ENCODE measurements around the gene PLEKHO2. TPM values are rescaled to one million over a fixed set of nuclear protein-coding genes. Genes with fewer than 3 reads are reported as not detected.

The PLEKHO2 gene
- total and polyA plus RNA-seq, 2 of the 13 experiments (the other 11 are each of a cell fraction or from before 2014, with no cell fraction given) = 3.8 to 4.8 TPM

- no peak for TF ChIP-seq ZNF619 (CRISPR knock-in tag; IDR thresholded peaks at IDR 0.05)
- TF ChIP-seq ZNF800 (CRISPR knock-in tag; IDR thresholded peaks at IDR 0.05) = 0 out of 2 replicates have a peak, but pooled peaks have one; percentile 47
- 0 out of 2 replicates have a peak, but pooled peaks have one; percentile 30 for TF ChIP-seq ZNF335 (CRISPR knock-in tag; IDR thresholded peaks at IDR 0.05)
- 0 out of 2 replicates have a peak, but pooled peaks have one; percentile 25 for TF ChIP-seq FOXO1 (CRISPR knock-in tag; IDR thresholded peaks at IDR 0.05)
- 0 out of 2 replicates have a peak, but pooled peaks have one; percentile 27 for TF ChIP-seq TFE3 (CRISPR knock-in tag; IDR thresholded peaks at IDR 0.05)
- TF ChIP-seq CTCF (CRISPR knock-in tag; IDR thresholded peaks at IDR 0.05) = peak; percentile 49
- TF ChIP-seq XRCC5 (optimal IDR thresholded peaks at IDR 0.05; ENCODE audit: low read length) = no peak
- peak; percentile 62; the same call in 1 of the 2 replicates for TF ChIP-seq SNAI1 (CRISPR knock-in tag; IDR thresholded peaks at IDR 0.05; ENCODE audit: borderline replicate concordance)
- peak; percentile 47; the same call in 1 of the 2 replicates for TF ChIP-seq HOXA3 (CRISPR knock-in tag; IDR thresholded peaks at IDR 0.05)
- TF ChIP-seq KLF12 (CRISPR knock-in tag; IDR thresholded peaks at IDR 0.05; ENCODE audit: borderline replicate concordance) = peak; percentile 75; the same call in 1 of the 2 replicates
- TF ChIP-seq TCF7 (IDR thresholded peaks at IDR 0.05; ENCODE audit: low read depth) = peak; percentile 34
- 0 out of 2 replicates have a peak, but pooled peaks have one; percentile 28 for TF ChIP-seq SATB2 (CRISPR knock-in tag; IDR thresholded peaks at IDR 0.05)
- TF ChIP-seq ZNF33A (CRISPR knock-in tag; IDR thresholded peaks at IDR 0.05; ENCODE audit: borderline replicate concordance) = no peak
- no peak for TF ChIP-seq HINFP (CRISPR knock-in tag; IDR thresholded peaks at IDR 0.05; ENCODE audit: low read depth)
- peak; percentile 57; the same call in 1 of the 2 replicates for TF ChIP-seq KLF6 (CRISPR knock-in tag; IDR thresholded peaks at IDR 0.05)
- peak; percentile 26; the same call in 1 of the 2 replicates for TF ChIP-seq KMT2B (CRISPR knock-in tag; IDR thresholded peaks at IDR 0.05)
- TF ChIP-seq DRAP1 (CRISPR knock-in tag; IDR thresholded peaks at IDR 0.05) = peak; percentile 57; the same call in 1 of the 2 replicates
- TF ChIP-seq MED8 (CRISPR knock-in tag; IDR thresholded peaks at IDR 0.05; ENCODE audit: insufficient replicate concordance) = no peak
- 0 out of 2 replicates have a peak, but pooled peaks have one; percentile 30 for TF ChIP-seq MYC (CRISPR knock-in tag; IDR thresholded peaks at IDR 0.05; ENCODE audit: borderline replicate concordance)
- peak; percentile 52; the same call in 1 of the 2 replicates for TF ChIP-seq MED13 (CRISPR knock-in tag; IDR thresholded peaks at IDR 0.05)
- TF ChIP-seq IKZF5 (CRISPR knock-in tag; IDR thresholded peaks at IDR 0.05) = peak; percentile 48; the same call in 1 of the 2 replicates
Observed at GRCh38 chr15:64841344-64842095, at the start of gene PLEKHO2 (continued).
